ENCODE data around the gene CYB561D1. TPM values are rescaled to one million over a fixed set of nuclear protein-coding genes. Genes with fewer than 3 reads are reported as not detected.

CYB561D1 gene
- total RNA-seq, 1 donor from 2014 or later, result 13.1 TPM

DNA sequence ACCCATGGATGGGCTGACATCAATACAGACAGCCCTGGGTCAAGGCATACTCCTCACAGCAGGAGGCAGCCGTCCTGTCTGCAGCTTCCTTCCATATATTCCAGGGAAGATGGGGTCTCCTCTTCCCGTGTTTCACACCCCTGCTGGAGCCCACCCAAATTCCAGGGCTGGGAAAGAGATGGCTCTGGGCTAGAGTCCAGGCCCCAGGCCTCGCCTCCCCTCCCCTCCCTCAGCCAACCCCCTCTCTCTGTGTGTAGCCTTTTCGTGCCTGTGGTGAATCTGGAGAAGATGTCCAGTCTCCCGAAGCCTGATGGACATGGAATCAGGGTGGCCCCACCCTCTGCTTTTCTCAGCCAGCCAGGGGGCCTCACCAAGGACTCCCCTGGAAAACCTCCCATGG is 6.6 kb upstream of the CYB561D1 start:
- H3K36me3 ChIP-seq, result peaks cover 6% of the 10 kb centered on the region
- no peak for ATAC-seq
- TF ChIP-seq, protein P1, sequence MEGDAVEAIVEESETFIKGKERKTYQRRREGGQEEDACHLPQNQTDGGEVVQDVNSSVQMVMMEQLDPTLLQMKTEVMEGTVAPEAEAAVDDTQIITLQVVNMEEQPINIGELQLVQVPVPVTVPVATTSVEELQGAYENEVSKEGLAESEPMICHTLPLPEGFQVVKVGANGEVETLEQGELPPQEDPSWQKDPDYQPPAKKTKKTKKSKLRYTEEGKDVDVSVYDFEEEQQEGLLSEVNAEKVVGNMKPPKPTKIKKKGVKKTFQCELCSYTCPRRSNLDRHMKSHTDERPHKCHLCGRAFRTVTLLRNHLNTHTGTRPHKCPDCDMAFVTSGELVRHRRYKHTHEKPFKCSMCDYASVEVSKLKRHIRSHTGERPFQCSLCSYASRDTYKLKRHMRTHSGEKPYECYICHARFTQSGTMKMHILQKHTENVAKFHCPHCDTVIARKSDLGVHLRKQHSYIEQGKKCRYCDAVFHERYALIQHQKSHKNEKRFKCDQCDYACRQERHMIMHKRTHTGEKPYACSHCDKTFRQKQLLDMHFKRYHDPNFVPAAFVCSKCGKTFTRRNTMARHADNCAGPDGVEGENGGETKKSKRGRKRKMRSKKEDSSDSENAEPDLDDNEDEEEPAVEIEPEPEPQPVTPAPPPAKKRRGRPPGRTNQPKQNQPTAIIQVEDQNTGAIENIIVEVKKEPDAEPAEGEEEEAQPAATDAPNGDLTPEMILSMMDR (IDR thresholded peaks at IDR 0.05), result no peak

DNA sequence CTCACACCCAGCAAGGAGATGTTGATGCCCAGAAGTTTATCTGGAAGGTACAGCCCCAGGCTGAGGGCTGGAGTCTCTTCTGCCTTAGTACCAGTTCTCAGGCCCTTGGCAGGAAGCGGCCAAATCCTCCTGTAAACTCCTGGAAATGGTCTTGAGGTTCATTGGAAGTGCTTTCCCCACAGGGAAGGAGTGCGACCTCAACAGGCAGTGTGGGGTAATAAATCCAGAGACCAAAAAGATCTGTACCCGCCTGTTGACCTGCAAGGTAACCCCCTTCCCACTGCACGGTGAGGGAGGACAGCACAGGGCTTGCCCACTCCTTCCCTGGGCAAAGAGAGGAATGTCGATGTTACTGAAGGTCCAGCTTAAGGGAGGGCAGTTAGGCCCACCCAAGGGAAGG is 5.7 kb upstream of the CYB561D1 start:
- DNase-seq (no peak), ATAC-seq (no peak)
- Histone ChIP-seq H3K4me1 (peaks cover under 1% of the 10 kb centered on the region), H3K9me3 (no peaks in the 10 kb centered on the region), H3K27ac (no peak overlapping the region), H3K27me3 (no peaks in the 10 kb centered on the region), H3K36me3 (peaks cover 6% of the 10 kb centered on the region), H3K4me3 (no peak overlapping the region)
- intact Hi-C loops (cut with DNase I), result no loop called here
- TF ChIP-seq, protein P1 (IDR thresholded peaks at IDR 0.05), result no peak

More for the DNA sequence above, 6.6 kb upstream of the CYB561D1 start:
- Histone ChIP-seq H3K4me3 (no peak overlapping the region), H3K9me3 (no peaks in the 10 kb centered on the region), H3K27ac (no peak overlapping the region), H3K27me3 (no peaks in the 10 kb centered on the region), H3K4me1 (peaks cover 4% of the 10 kb centered on the region)
- DNase-seq, result no peak
- intact Hi-C loops (cut with DNase I), result no loop called here

DNA sequence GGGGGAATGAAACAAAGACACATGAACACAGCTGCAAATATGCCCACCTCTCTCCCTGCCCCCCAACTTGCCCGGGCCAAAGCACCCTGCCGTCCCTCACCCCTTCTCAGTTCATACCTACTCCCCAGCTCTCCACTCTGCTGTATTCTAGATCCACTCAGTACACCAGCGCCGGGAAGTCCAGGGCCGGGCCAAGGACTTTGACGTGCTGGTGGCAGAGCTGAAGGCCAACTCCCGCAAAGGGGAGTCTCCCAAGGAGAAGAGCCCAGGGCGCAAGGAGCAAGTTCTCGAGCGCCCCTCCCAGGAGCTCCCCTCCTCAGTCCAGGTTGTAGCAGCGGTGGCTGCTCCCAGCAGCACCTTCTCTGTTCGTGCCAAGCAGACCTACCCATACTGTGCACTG is 5.2 kb upstream of the CYB561D1 start:
- peaks cover 6% of the 10 kb centered on the region for H3K36me3 ChIP-seq
- no peaks in the 10 kb centered on the region for H3K27me3 ChIP-seq
- peaks cover 5% of the 10 kb centered on the region for H3K4me1 ChIP-seq
- no peak for ATAC-seq
- H3K4me3 ChIP-seq, result no peak overlapping the region
- TF ChIP-seq, protein P1 (IDR thresholded peaks at IDR 0.05), result no peak
- no peak for DNase-seq
- H3K27ac ChIP-seq, result no peak overlapping the region
- H3K9me3 ChIP-seq, result no peaks in the 10 kb centered on the region
- intact Hi-C loops (cut with DNase I), result no loop called here

DNA sequence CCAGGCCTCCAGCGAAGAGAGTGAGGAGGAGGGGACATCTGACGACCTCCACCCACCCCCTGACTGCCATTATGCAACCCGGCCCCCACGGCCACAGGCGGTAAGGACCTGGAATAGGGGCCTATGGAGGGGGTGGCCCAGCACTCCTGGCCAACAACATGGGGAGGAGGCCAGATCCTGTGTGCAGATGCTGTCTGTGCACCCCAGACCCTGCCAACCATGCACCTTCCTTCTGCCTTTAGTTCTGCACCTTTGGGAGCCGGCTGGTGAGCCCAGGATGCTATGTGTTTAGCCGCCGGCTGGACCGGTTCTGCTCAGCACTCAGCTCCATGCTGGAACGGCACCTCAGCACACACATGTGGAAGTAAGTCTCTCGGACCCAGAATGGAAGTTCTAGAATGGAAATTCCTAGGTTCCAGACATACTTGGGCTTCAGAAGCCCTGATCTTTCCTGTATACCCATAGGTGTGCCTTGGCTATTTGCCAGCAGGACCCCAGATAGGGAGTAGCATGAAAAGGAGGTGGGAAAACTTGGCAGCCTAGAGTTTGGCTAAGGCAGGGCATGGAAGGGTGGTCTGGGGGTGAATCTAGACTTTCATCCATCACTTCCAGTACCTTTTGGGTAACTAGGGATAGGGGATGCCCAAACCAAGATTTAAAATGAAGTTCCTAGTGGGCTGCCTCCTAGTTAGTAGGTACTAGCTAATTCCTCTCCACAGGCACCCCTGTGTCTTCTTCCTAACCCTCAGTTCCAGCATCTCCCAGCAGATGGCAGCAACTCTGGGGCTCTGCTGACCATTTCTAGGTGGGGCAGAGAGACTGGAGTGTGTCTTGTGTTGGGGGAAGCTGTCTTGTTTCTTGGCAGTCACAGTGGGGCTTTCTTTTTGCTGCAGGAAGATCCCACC is 3.6 kb upstream of the CYB561D1 start:
- ATAC-seq (peak; percentile 61), DNase-seq (no peak)
- Histone ChIP-seq H3K27ac (no peak overlapping the region), H3K4me1 (peaks cover 13% of the 10 kb centered on the region), H3K4me3 (no peak overlapping the region), H3K27me3 (no peaks in the 10 kb centered on the region), H3K9me3 (no peaks in the 10 kb centered on the region), H3K36me3 (peaks cover 6% of the 10 kb centered on the region)
- intact Hi-C loops (cut with DNase I), result loop anchor here (5.0 kb wide), 1 partner anchor 42 kb away; no protein-coding TSS in a partner anchor
- TF ChIP-seq, protein P1 (IDR thresholded peaks at IDR 0.05), result peak; percentile 82

DNA sequence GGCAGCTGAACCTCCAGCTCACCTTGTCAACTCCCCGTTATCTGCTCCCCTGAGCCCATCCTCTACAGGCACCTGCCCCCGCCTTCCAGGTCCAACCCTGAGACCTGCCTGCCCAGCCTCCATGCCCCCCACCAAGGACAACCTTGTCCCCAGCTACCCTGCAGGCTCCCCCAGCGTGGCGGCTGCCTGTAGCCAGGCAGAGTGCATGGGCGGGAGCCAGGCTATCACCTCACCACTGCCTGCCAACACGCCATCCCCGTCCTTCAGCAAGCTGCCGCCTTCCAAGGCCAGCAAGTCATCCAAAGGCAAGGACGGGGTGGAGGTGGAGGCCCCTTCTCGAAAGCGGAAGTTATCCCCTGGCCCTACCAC is 3.0 kb upstream of the CYB561D1 start:
- no peak overlapping the region for H3K27ac ChIP-seq
- intact Hi-C loops (cut with DNase I), result loop anchor here (5.0 kb wide), 1 partner anchor 41 kb away; no protein-coding TSS in a partner anchor
- H3K4me1 ChIP-seq, result peaks cover 13% of the 10 kb centered on the region
- no peaks in the 10 kb centered on the region for H3K9me3 ChIP-seq
- TF ChIP-seq, protein P1 (IDR thresholded peaks at IDR 0.05), result no peak
- H3K4me3 ChIP-seq, result no peak overlapping the region
- H3K27me3 ChIP-seq, result no peaks in the 10 kb centered on the region
- ATAC-seq, result no peak
- H3K36me3 ChIP-seq, result peaks cover 10% of the 10 kb centered on the region
- DNase-seq, result no peak

Measured in upper lobe of right lung (tissue), 1 donor.